ENCODE measurements around the gene HCFC1. TPM values are rescaled to one million over a fixed set of nuclear protein-coding genes. Genes with fewer than 3 reads are reported as not detected.

HCFC1 gene
- total and polyA plus RNA-seq, 7 donors, result 15.1 to 50.1 (median 33.1) TPM

DNA sequence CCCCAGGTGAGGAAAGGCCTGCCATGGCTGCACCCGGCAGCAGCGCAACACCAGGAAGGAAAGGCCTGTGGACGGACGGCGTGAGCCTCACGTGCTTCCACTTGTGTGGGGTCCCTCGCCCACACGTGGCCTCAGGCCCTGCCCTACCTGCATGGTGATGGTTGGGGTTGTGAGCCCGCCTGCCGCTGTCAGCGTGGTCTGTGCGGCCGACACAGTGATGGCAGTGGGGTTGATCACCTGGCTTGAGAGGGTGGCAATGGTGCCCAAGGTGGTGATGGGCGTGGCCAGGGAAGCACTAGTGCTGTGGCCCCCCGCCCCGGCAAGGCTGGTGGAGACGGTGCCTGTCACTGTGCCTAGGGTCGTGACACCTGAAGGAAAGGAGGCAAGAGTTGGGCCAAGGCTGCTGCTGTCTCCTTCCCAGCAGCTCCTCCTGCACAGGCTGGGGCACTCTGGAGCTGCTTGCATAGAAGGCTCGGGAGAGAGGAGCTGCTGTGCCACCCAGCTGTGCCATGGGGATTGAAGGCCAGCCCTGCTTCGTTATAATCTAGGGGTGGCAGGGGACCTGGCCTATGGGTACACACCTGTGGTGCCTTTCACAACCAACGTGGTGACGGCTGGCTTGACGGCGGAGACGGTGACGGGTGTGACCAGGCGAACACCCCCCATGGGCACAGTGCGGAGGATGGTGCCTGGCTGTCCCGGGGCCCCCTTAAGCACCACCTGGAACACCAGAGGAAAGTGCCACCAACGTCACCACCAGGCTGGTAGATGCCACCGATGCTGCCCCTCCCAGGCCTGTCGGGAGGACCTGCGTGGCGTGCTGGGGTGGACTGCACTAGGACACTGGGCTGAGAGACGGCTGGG, 15.3 kb downstream of the HCFC1 start:
- DNase-seq, result peak in 1 of 2 donors; percentile 42

DNA sequence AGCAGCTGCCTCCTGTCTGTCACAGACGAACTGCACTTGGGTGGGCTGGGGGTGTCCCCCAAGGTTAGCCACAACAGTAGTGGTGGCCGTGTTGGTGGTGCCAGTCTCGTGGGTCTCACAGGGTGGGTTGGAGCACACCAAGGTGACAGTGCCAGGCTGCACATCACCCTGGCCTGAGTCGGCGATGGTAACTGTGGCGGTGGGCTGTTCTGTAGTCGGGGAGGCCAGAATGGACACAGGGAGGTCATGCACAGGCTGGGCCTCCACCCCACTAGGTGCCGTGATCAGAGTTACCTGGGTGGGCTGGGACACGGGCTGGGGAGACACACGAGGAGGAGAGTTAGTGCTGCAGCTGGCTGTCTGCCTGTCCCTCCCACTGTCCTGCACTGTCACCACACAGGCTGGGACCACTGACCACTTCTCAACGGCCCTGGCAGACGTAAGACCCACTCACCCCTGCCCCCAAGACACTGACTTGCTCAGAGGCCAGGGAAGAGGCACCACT, 16.3 kb downstream of the HCFC1 start:
- Histone ChIP-seq H3K4me1 (no peaks in the 10 kb centered on the region), H3K27ac (no peak overlapping the region), H3K36me3 (ENCODE audit: insufficient read depth in 1 of 2, low read depth in 1 of 2) (peaks cover 0 to 99% of the 10 kb centered on the region in 2 donors), H3K27me3 (ENCODE audit: insufficient read depth in 3 of 3, low read length in 2 of 3) (no peaks in the 10 kb centered on the region), H3K9me3 (no peaks in the 10 kb centered on the region), H3K4me3 (no peak overlapping the region)
- 71 to 81% (median 72%) methylated on average over 6 to 12 of the region's 12 CpGs for WGBS, 3 donors
- no peak for ATAC-seq
- TF ChIP-seq, protein P1, sequence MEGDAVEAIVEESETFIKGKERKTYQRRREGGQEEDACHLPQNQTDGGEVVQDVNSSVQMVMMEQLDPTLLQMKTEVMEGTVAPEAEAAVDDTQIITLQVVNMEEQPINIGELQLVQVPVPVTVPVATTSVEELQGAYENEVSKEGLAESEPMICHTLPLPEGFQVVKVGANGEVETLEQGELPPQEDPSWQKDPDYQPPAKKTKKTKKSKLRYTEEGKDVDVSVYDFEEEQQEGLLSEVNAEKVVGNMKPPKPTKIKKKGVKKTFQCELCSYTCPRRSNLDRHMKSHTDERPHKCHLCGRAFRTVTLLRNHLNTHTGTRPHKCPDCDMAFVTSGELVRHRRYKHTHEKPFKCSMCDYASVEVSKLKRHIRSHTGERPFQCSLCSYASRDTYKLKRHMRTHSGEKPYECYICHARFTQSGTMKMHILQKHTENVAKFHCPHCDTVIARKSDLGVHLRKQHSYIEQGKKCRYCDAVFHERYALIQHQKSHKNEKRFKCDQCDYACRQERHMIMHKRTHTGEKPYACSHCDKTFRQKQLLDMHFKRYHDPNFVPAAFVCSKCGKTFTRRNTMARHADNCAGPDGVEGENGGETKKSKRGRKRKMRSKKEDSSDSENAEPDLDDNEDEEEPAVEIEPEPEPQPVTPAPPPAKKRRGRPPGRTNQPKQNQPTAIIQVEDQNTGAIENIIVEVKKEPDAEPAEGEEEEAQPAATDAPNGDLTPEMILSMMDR (IDR thresholded peaks at IDR 0.05), result no peak
- peak in 1 of 2 donors; percentile 28 for DNase-seq
- intact Hi-C loops (cut with DNase I), result no loop called here

More for the DNA sequence above, 15.3 kb downstream of the HCFC1 start:
- H3K27ac ChIP-seq, result no peak overlapping the region
- TF ChIP-seq, protein P1 (IDR thresholded peaks at IDR 0.05), result no peak
- 86 to 89% (median 87%) methylated on average over 23 to 35 of the region's 35 CpGs for WGBS, 3 donors
- no peaks in the 10 kb centered on the region for H3K4me1 ChIP-seq
- no peaks in the 10 kb centered on the region for H3K9me3 ChIP-seq
- ATAC-seq, result no peak
- H3K4me3 ChIP-seq, result no peak overlapping the region
- intact Hi-C loops (cut with DNase I), result no loop called here
- peaks cover 0 to 99% of the 10 kb centered on the region in 2 donors for H3K36me3 ChIP-seq (ENCODE audit: insufficient read depth in 1 of 2, low read depth in 1 of 2)
- H3K27me3 ChIP-seq (ENCODE audit: insufficient read depth in 3 of 3, low read length in 2 of 3), result no peaks in the 10 kb centered on the region

DNA sequence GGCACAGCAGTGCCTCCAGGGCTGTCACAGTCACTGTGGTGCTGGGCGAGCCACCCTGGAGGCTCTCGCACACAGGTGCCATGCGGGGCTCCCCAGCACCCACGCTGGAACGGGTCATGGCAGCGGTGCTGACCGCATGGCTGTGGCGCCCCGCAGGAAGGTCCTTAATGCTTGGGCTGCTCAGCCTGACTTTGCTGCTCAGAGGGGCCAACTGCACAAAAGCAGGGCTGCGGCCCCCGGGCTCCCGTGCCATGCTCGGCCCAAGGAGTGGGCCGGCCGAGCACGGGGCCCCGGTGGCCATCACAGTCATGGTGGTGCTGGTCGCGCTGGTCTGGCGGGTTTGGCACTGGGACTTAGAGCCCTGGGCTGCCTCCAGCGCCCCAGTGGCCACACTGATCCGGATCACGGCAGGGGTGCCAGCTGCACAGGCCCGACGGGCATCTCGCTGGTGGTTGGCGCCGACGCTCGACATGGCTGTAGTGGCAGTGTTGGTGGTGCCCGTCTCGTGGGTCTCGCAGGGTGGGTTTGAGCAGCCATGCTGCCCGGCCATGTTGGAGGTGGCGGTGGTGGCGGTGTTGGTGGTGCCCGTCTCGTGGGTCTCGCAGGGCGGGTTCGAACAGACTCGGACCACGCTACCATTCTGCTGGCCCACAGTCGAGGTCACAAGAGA, 16.9 kb downstream of the HCFC1 start:
- DNase-seq (peak in 1 of 2 donors; percentile 51), ATAC-seq (no peak)

DNA sequence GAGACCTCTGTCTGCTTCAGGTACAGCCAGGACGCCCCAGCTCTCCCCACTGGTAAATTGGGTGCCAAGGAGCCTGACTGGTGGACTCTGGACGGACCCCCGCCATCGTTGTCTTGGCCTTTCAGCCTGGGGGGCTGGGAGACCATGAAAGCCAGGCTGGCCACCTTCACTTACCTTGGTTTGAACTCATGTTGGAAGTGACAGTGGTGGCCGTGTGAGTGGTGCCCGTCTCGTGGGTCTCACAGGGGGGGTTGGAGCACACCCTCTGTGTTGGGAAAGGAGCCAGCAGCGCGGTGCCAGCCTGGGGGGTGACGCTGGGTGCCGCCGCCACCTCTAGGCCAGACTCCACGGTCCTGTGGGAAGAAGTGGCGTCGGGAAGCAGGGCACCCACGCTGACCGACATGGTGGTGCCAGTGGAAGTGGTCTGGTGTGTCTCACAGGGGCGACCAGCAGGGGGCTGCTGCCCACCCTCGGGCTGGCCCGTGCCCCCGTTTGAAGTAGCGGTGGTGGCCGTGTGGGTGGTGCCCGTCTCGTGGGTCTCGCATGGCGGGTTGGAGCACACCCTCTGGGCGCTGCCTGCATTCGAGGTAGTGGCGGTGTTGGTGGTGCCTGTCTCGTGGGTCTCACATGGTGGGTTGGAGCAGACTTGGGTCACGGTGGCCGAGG, 17.6 kb downstream of the HCFC1 start:
- peak in 1 of 4 donors; percentile 2 for ATAC-seq
- H3K4me1 ChIP-seq, result no peaks in the 10 kb centered on the region

More for the DNA sequence above, 16.9 kb downstream of the HCFC1 start:
- intact Hi-C loops (cut with DNase I), result loop anchor here (5.0 kb wide), 3 partner anchors 192 to 997 kb away; partner anchors contain the start of gene PLXNB3 (in 1 of the 2)
- no peaks in the 10 kb centered on the region for H3K4me1 ChIP-seq
- no peaks in the 10 kb centered on the region for H3K27me3 ChIP-seq (ENCODE audit: insufficient read depth in 3 of 3, low read length in 2 of 3)
- 84 to 91% (median 88%) methylated on average over 5 to 44 of the region's 44 CpGs for WGBS, 3 donors
- H3K36me3 ChIP-seq (ENCODE audit: insufficient read depth in 1 of 2, low read depth in 1 of 2), result peaks cover 0 to 99% of the 10 kb centered on the region in 2 donors
- no peak overlapping the region for H3K27ac ChIP-seq
- TF ChIP-seq, protein P1 (IDR thresholded peaks at IDR 0.05), result no peak
- H3K4me3 ChIP-seq, result no peak overlapping the region
- H3K9me3 ChIP-seq, result no peaks in the 10 kb centered on the region

More for the DNA sequence above, 17.6 kb downstream of the HCFC1 start:
- Histone ChIP-seq H3K4me3 (no peak overlapping the region), H3K27me3 (ENCODE audit: insufficient read depth in 3 of 3, low read length in 2 of 3) (no peaks in the 10 kb centered on the region), H3K9me3 (no peaks in the 10 kb centered on the region), H3K36me3 (ENCODE audit: insufficient read depth in 1 of 2, low read depth in 1 of 2) (peaks cover 0 to 99% of the 10 kb centered on the region in 2 donors), H3K27ac (peak overlapping the region; percentile 55)
- peak in 1 of 2 donors; percentile 54 for DNase-seq
- intact Hi-C loops (cut with DNase I), result loop anchor here (1.0 to 5.0 kb wide), 4 partner anchors 190 to 997 kb away; partner anchors contain the start of gene PLXNB3 (in 2 of the 2)
- WGBS, 3 donors, result 74 to 82% (median 78%) methylated on average over 17 to 33 of the region's 33 CpGs
- TF ChIP-seq, protein P1 (IDR thresholded peaks at IDR 0.05), result no peak
